AG08396 (cell line): Measurements from ENCODE around the gene SPPL3.

Experiments used
- DNase-seq: peaks from one replicate; pipeline ENCODE4 v3.0.0; 2012; ENCODE audit warnings: low spot score, mixed read lengths

Gene SPPL3

GRCh38 chr12:120874547-120875245 is 29.5 kb downstream of the SPPL3 start:
- DNase-seq: no peak

- DNase-seq: no peak
These were observed 30.9 kb downstream of the SPPL3 start for GRCh38 chr12:120873226-120873625.

DNA sequence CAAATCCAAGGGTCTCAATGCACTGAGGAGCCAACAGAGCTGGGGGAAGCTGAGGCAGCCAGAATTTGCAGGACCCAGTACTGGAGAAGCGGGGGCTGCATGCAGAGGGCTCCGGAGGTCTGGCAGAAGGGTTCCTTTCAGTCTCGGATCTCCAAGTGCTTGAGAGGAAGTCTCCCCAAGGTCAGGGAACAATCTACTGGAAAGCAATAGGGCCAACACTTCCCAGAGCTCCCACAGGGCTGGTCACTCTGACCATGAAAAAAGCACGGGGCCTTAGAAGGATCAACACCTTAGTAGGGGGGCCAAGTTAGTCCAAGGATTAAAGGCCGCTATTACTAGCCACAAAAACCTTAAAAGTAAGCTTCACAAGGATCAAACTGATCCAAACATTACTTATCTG is 31.7 kb downstream of the SPPL3 start:
- no peak for DNase-seq

DNA sequence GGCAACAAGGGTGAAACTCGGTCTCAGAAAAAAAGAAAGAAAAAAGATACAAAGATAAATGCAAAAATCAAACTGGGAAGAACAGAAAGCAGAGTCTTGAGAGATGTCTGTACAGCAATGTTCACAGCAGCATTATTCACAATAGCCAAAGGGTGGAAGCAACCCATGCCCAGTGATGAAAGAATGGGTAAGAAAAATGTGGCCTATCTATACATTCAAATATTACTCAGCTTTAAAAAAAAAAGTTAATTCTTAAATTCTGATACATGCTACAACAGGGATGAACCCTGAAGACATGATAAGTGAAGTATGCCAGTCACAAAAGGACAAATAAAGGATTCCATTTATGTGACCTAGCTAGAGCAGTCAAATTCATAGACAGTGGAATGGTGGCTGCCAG is 33.7 kb downstream of the SPPL3 start:
- no peak for DNase-seq

DNA sequence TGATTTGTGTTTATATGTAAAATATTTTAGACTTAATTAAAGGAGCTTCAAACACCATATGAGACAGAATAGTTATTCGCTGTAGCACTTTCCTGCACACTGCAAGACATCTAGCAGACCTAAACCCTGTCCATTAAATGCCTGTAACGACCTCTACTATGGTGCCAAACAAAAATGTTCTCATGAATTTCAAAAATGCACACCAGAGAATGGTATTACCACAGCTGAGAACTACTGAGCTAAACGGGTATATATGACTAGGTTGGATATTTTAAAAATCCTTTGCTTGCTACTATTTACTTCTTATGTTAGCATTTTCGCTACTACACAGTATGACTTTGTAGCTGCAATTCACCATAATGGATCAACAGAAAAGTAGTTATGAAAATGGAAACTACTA is 34.8 kb downstream of the SPPL3 start:
- DNase-seq: no peak

- DNase-seq: no peak
These were observed 38.0 kb downstream of the SPPL3 start for GRCh38 chr12:120866108-120866507.

DNA sequence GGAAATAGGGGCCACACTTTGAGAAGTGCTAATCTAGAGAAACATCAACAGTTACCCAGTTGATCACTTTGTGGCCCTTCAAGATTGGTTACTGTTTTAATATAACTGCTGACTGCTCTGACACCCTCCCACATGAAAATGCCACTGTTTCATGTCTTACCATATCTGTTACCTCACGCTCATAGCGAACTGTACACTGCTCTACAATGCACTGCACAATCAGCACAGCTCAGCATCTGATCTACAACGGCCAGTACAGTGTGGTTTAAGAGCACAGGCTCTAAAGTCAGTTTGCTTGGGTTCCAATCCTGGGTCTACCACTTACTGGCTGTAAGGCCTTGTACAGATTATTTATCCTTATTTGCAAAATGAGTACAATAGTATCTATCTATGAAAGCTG is 39.1 kb downstream of the SPPL3 start:
- DNase-seq: no peak

GRCh38 chr12:120862664-120863063 is 41.5 kb downstream of the SPPL3 start:
- no peak for DNase-seq

- DNase-seq: no peak
These were observed 42.9 kb downstream of the SPPL3 start for GRCh38 chr12:120861074-120861795.

GRCh38 chr12:120858306-120859088 is 45.7 kb downstream of the SPPL3 start:
- no peak for DNase-seq

GRCh38 chr12:120856980-120857379 is 47.2 kb downstream of the SPPL3 start:
- no peak for DNase-seq

DNA sequence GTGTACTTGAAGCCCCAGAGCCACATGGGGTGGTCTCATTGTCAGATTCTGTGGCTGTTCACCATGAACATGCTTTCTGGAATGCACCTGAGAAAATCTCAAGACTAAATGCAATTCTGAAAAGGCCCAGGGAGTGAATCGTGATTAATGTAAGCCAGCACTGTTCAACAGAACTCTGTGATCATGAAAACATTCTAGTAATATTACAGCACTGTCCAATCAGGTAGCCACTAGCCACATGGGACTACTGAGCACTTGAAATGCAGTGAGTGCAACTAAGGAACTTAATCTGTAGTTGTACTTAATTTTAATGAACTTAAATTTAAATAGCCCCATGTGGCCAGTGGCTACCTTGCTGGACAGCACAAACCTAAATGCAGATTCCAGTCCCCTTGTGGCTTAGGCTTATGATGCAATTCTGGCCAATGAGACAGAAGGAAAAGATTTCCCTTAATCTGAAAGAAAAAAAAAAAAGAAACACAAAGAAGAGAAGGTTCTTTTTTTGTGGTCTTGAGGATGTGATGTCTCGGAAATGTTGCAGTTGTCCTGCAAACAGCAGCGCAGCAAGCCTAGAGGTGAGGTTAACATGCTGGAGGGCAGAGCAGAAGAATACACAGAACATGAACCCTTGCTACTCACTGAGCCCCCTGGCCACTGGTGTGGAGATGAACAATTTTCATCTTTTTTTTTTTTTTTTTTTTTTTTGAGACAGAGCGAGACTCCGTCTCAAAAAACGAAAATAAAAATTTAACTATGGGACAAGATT is 48.2 kb downstream of the SPPL3 start:
- DNase-seq: no peak

- no peak for DNase-seq
These were observed 49.4 kb downstream of the SPPL3 start for GRCh38 chr12:120854804-120855203.

GRCh38 chr12:120853188-120853587 is 51.0 kb downstream of the SPPL3 start:
- DNase-seq: no peak

- no peak for DNase-seq
These were observed 52.2 kb downstream of the SPPL3 start for GRCh38 chr12:120851944-120852343.

GRCh38 chr12:120851444-120851843 is 52.7 kb downstream of the SPPL3 start:
- DNase-seq: no peak

DNA sequence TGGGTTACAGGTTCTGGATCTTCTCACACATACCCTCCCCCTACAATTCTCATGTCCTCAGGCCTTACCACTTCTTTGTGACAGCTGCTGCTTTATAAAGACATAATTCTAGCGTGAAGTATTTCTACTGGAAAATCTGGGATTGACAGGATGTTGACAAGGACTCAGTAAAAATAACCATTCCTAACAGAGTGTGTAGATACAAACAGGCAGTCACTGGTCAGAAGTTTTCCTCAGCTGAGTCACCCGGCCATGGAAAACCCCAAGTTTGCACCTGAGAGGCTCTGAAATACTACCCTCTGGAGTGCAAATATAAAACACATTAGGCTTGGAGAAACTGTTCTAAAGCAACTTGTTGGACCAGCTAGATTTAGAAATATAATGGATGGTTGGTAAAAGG is 54.4 kb downstream of the SPPL3 start:
- no peak for DNase-seq

DNA sequence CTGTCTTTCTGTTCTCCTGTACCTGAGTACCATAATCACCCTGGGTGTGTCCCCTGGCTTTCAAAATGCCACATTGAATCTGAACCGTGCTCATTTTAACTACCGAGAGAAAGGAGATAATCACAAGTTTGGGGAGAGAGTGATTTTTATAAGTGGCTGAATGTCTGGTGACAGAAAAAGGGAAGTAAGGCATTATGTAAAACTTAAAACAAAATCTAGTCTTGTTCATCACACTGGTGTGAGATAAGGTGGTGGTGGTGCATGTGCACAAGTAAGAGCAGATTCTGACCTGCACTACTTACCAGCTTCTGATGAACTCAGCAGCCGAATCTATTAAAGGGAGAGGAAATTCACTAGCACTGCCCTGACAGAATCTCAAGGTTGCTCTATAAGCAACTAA is 56.3 kb downstream of the SPPL3 start:
- no peak for DNase-seq

GRCh38 chr12:120847392-120847791 is 56.8 kb downstream of the SPPL3 start:
- no peak for DNase-seq

DNA sequence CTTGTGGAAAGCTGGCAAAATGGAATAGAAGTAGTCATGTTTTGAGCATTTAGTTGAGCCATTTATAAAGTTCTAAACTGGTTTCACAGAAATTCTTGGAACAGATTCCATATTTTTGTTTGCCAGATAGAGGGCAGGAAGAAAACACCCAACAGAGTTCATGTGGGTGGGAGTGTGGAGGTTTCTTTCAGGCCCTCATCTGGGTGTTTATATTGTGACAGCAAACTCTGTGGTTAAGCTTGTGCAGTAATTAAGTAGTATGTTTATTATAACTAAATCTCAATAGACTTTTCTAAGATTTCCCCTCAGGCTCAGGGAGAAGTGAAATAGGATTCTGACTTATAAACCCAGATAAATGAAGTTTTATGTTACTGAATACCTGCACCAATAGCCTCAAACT is 57.4 kb downstream of the SPPL3 start:
- DNase-seq: no peak

GRCh38 chr12:120845696-120846095 is 58.5 kb downstream of the SPPL3 start:
- no peak for DNase-seq

DNA sequence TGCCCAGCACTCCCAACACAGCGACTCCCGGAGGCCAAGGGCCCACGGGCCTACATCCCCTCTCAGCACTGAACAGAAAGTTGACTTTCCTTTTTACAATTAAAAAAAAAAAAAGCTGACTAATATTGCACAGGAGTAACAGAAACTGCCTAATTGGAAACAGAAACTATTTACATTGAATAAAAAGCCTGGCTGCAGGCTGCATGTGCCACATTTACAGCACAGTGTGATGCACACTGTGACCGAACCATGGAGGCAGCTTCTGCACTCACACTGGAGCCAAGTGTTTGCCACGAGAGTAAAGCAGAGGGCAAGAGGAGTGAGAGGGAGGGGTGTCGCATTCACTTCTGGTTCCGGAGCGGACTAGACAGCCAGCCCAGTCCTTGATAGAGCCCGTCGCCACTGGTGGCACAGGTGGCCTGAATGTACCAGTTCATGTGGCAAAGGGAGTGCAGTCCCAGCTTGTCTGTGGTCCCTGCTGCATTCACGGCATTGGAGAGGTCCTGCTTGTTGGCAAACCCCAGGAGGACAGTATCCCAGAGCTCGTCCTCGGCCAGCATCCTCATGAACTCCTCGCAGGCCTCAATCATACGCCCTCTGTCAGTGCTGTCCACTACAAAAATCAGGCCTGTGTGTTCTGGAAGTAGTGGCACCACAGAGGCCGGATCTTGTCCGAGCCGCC is 59.2 kb downstream of the SPPL3 start:
- DNase-seq: no peak
